ENCODE data around the gene SUSD6.

- TF ChIP-seq CTCF (IDR thresholded peaks at IDR 0.05 in 4 of 5, conservative IDR thresholded peaks at IDR 0.05 in 1 of 5) (no peak), POLR2A (IDR thresholded peaks at IDR 0.05) (no peak)
Measured at GRCh38 chr14:69591317-69591716, 20.1 kb upstream of the SUSD6 start.
